Stimulated activated CD8-positive, alpha-beta memory T cell treated with anti-CD3 and anti-CD28 coated beads, Interleukin-15, amount 100 ng/mL, for 4 hours (primary cell): Measurements from ENCODE around the gene DNASE1L3.

Experiments used
- DNase-seq, 2 donors: peaks; one replicate each; pipeline ENCODE4 v3.0.0-alpha.2; 2020; ENCODE audit warnings: low read depth in 2 of 2

Gene DNASE1L3

DNA sequence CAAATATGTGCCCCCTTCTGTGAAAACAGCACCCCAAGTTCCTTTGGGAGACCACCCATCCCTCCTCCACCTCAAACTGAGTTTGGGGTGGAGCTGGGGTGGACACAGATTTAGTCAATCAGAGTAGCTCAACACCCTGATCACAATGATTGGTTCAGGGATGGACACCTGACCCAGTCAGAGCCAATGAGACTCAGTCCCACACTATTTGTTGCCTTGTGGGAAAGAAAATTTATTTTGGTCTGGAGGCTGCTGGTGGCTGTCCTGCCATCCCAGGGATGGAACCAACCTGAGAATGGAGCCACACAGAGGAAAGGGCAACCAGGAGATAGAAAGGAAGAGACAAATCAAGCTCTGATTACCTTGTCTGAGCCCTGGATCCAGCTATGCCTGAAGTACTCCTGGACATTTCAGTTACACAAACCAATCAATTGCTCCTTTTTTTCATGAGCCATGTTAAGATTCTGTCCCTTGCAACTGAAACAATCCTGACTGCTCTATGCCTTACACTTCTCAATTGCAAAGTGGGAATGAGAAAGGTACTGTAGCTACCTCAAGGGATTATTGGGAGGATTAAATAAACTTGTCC is 10.6 kb downstream of the DNASE1L3 start:
- DNase-seq, result no peak

DNA sequence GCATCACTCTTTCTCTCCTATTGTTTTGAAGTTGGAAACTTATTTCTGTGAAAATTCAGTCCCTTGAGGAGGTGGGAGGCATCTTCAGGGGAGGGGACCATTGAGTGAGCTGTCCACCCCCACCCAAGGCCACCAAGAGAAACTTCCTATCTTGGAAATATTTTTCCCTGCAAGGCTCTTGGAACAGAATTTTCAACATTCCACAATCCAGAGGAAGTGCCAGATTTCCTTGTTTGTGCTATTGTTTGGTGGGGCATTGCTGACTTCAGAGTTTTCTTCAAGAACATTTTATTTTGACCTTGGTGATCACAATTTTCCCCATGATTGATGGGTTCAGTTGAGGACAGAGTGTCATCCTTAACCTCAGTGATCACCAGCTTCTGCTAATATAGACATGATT is 12.0 kb downstream of the DNASE1L3 start:
- no peak for DNase-seq

DNA sequence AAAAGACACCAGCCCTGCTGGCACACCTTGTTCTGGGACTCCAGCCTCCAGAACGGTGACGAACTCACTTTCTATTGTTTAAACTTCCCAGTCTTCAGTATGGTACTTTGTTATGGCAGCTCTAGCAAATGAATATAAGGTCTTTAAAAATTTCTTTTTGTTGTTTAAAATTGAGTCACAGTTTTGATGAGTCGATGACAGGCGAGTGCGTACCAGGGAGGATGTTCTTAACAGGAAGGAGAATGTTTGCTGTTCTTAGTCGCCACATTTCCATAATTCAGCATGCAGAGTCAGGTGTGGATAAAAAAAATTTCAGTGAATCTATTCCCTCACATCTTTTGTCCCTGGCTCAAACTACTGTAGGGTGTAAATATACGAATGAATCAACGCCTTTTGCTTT is 12.4 kb downstream of the DNASE1L3 start:
- DNase-seq, result no peak

DNA sequence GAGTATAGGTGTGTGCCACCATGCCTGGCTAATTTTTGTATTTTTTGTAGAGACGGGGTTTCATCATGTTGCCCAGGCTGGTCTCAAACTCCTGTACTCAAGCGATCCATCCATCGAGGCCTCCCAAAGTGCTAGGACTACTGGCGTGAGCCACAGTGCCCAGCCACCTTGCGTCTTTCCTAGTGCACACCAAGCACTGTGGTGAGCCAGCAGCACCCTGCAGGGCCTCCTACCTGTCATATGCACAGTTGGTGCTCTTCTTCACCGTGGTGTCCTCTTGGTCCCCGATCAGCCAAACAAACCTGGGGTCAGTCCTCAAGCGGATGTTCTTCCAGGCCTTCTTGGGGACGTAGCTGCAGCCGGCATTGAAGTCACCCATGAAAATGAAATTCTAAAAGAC is 13.2 kb downstream of the DNASE1L3 start:
- DNase-seq, result no peak

DNA sequence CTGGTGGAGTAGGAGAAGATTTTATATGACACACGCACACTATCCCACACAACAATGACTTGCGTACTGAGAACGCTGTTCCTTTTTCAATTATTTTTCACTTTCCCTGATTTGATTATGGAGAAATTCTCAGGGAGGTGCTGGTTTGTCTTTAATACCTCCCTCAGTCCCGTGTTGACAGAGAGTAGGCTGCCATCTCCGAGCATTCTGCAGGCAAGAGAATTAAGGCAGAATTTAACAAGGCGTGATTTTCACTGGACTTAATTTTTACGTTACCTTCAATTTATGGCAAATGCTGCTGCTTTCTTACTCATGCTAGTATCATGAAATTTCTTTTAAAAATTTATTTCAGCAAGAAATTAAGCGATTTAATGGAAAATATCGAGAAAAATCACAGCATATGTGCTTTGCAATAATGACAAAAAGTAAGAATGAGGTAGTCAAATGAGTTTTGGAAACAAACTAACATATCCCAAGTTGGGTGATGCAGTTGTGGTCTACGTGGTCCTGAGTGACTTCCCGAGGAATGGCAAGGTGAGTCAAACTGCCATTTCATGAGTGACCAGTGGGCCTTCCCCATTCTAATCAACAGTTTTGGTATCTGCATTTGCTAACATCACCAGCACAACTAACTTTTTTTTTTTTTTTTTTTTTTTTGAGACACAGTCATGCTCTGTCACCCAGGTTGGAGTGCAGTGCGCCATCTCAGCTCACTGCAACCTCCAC is 16.9 kb downstream of the DNASE1L3 start:
- no peak for DNase-seq

DNA sequence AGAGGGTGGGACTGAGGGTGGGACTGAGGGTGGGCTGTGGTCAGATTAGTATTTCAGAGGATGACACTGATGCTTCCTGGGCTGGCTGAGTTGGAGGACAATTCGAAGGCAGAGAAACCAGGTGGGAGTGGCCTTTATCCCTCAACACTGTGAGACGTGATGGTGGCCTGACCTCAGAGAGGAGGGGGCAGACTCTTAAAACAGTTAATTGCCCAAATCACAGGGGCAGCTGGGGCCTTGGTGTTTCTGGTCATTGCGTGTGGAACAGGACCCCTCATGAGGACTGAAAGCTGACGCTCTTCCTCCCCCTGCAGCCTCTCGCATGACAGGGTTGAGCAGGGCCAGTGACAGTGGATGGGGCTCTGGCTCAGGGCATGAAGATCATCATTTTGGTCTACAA is 18.7 kb downstream of the DNASE1L3 start:
- no peak for DNase-seq

DNA sequence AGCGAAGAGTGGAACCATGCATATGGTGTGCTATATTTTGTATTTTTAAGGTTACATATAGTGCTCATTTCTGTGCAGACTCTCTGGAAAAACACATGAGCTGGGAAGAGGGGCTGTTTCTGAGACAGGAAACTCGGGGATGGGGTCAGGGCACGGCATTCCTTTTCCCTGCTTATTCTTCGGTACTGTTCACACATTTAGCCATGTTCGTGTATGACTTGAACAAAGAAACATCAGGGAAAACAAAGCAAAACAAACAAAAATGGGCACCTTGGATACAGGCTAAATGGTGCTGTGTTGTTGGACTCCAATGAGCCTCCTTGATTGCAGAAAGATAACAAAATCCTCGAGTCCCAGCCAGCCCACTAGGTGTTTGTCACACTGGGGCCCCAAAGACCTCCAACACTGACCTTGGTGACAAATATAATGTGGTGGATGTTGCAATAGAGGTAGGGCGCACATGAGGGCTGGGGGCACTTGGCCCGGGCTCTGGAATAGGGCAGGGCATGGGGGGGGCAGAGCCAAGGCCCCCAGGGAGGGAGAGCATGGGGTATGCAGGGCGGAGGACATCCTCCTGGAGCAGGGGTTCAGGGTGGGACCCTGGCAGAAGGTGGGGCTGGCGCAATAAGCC is 19.3 kb downstream of the DNASE1L3 start:
- no peak for DNase-seq

DNA sequence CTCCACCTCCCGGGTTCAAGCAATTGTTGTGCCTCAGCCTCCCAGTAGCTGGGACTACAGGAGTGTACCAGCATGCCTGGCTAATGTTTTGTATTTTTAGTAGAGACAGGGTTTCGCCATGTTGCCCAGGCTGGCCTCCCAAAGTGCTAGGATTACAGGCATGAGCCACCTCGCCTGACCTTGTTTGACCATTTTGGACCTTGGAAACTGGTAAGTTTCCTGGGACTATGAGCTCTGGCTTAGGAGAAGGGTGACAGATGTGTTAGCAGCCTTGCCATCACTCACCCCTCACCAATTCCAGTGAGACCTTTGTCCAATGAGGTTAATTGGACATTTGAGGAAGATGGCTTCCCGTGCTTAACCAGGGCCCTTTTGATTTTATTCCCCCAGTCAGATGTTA is 19.9 kb downstream of the DNASE1L3 start:
- DNase-seq, result no peak

DNA sequence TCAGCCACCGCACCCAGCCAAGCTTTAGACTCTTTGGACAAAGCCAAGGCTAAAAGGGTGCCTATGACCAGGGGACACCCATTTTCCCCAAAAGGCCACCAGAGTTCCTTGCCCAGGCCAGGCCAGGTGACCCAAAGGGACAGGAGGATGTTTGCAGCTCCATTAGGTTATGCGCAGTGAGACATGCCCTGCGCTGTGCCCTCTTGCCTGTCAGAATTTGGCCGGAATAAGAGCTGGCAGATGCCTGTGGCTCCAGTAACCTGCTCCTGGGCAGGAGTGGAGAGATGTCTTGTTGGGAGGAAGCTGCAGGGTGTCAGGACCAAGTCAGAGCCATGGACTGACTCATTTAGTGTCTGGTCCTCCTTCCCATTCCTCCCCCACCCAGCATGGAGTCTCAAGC is 20.5 kb downstream of the DNASE1L3 start:
- no peak for DNase-seq

DNA sequence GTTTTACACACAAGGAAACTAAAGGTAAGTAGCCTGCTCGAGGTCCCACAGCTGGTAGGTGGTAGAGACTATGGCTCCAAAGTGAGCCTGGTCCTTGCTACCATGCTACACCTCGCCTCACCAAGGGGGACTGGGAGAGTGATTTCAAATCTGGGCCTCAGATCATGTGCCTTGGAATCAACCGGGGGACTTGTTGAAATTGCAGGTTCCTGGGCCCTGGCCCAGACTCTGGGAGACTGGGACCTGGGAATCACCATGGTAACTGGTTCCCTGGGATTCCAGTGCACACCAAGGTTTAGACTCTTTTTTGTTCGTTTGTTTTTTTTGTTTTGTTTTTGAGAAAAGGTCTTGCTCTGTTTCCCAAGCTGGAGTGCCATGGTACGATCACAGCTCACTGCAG is 21.1 kb downstream of the DNASE1L3 start:
- no peak for DNase-seq

DNA sequence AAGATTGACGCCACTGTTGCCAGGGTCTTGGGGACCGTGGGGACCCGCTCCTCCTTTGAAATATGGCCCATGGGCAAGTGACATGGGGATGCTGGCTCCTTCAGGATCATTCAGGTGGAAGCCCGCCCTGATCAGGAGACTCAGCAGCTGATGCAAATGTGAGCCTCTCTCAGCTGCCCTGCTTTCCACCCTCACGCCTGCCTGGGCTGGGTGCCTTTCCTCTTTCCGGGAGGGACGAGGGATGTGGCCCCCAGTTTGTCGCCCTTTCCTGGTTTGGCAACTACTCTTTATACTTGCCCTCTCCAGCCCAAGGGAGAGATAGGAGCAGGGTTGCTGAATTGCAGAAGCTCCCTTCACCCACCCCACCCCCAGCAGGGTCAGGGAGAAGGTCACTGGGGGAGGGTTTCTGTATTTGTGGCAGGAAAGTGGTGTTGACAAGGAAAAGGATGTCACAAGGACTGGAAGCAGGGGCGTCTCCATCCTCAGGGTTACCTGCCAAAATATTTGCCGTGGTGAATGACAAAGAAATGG is 21.8 kb downstream of the DNASE1L3 start:
- DNase-seq, result no peak

DNA sequence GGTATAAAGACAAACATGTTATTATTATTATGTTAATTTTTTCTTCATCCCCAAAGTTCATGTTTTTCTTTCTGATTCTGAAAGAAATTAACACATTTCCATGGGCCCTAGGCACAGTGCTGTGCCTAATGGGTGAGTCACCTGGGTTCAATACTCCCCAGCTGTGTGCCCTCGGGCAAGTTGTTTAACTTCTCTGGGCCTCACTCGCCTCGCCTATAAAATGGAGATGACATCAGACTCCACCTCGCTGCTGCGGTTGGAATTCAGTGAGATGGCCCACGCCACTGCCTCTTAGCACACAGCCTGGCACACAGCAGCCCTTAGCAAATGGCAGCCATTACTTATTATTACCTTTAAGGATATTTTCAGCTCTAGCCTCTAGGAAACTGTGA is 22.6 kb downstream of the DNASE1L3 start:
- DNase-seq, result no peak

DNA sequence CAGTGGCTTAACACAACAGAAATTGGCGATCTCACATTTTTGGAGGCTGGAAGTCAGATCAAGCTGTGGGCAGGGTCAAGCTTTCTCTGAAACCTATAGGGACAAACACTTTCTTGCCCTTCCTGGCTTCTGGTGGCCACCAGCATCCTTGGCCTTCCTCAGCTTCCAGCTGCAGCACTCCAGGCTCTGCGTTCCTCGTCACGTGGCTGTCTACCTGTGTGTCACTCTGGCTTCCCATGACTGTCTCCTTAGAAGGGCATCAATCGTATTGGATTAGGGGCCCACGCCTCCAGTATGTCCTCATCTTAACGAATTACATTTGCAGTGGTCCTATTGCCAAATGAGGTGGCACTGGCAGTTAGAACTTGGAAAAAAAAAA is 25.8 kb downstream of the DNASE1L3 start:
- DNase-seq, result no peak

DNA sequence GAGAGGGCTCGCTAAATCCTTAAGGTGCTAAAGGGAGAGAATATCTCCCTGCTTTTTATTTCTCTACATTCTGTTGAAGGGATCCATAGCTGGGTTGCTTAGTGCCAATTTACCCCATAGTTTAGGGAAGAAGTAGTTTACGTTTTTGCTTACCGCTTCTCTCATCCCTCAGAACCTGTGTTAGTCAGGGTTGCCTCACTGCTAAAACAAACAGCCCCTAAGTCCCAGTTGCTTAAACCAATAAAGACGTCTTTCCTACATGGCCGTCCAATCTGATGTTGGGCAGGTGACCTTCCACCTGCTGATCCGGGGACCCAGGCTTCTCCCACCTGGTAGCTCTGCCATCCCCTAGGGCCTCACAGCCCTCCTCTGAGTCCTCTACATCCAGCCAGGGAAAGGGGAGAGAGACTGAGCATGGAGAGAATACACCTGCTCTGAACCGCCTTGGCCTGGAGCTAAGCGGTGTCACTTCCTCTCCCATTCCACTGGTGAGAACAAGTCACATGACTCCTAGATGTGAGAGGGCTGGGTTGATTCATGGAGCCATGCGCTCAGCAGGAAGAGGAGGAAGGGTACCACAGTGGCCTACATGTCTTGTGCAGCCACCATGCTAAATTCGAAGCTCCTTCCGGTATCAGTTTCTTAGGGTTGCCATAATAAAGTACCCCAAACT is 26.3 kb downstream of the DNASE1L3 start:
- no peak for DNase-seq

DNA sequence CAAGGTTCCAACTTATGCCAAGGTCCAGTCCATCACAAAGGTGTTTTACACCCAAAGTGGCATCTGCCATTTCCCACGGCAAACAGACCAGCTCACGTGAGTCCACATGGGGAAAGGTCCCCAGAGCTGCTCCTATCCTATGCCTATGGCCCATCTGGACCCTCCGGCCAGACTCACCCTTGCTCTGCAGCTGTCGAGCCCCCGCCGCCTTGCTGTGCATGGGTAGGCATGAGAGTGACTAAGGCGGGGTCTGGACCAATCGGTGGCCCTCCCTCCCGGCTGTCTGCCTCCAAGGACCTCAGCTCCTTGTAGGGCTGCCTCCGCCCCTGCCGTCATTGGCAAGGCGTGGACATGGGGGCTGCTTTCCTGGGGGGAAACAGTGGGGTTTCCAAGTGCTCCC is 26.9 kb downstream of the DNASE1L3 start:
- DNase-seq, result no peak

DNA sequence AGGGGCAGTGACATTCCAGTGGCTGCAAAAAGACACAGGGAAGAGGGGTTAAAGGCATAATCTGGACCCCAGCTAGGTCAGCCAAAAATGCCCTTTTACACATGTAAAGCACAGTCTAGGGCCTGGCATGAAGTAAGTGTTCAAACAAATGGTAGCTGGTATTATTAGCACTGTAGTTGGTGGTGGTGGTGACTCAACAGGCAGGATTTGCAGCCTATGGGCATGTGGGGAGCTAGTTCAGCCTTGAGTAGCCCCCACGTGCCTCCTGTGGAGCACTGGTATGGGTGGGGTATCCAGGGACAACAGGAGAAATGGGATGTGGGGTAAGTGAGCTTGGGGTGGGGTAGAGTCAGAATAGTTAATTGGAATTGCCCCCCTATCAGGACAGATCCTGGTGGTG is 27.6 kb downstream of the DNASE1L3 start:
- no peak for DNase-seq

DNA sequence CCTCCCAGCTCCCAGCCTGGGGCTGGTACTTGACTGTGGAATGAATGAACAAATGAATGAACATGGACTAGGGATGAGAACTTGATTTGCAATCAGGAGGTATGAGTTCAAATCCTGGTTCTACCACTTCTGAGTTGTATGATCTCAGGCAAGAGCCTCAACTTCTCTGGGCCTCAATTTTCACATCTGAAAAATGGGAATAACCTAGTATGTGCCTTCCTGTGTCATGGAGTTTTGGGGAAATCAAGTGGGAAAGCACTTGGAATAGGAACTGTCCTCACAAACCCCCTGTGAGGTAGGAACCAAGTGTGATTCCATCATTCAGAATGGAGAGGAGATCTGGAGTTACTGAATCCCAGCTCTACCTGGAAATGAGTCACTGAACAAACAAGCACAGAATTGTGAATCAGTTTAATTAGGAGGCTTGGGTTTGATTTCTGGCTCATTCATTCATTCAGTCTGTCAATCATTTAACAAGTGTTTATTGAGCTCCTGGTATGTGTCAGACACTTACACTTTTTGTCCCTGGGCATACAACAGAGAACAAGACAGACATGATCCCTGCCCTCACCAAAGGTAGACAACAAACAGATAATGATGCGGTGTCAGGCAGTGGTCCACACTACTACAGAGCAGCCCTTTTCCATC is 29.7 kb downstream of the DNASE1L3 start:
- DNase-seq, result no peak

DNA sequence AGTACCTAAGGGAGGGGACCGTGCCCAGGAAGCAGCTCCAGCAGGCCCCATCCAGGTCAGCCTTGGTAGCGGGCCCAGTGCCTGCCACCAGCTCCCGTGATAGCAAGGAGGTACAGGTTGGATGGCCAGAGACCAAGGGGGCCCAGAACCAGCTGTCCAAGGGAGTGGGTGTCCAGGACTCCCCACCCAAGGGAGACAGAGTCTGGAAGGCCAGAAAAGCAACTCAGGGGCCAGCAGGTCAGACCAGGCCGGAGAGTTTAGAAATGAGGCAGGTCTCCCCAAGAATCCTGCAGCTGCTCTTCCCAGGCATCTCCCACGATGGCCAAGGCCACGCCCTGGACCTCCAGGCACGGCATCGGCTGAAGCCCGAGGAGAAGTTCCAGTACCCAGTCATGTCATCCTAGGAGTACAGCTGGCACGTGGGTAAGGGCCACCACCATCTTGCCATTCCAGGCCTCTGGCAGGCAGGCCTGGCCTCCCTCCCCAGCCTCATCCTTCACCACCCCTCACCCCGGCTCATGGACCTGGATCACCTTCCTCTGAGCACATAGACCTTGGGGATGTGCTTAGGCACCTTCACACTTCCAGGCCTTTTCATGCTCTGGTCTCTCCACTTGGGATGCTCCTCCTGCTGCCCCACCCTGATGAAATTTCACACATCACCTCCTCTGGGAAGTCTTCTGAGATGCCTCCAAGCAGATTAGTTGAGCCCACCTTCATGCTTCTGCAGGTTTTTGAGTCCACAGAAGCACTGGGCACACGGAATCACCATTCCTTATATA is 30.5 kb downstream of the DNASE1L3 start:
- no peak for DNase-seq

DNA sequence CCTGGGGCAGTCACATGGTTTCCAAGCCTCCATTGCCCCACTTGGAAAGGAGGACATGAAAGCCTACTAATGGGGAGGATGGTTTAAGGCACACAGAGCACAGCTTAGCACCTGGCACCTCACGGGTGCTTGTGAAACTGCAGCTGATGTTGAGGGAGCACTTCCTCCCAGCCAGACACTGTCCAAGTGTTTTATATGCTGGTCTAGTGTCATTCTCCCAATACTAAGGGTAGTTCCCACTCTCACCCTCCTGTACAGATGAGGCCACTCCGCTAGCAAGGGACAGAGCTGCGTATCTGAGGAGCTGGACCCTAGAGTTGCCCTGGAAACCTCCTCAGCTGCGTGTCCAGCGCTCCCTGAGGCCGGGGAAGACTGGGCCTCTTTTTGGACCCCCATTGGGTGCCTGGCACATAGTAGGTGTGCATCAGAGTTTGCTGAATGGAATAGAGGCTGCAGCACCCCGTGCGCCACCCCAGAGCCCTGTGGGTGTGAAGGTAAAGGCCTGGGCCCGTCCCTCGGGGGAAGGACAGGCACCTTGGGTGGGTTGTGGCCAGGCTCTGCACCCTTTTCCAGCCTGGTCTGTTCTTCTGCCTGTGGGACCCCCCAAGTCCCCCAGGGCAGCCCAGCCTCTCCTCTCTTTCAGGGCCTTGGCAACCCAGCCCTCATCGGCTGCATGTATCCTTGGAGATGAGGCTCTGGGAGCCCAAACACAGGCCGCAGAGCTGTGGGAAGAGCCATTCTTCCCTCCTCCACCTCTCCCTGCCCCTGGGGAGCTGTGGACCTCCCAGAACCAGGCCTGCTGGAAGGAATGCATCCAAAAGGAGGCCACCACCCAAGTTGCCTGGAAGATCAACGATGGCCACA is 31.3 kb downstream of the DNASE1L3 start:
- DNase-seq, result no peak

DNA sequence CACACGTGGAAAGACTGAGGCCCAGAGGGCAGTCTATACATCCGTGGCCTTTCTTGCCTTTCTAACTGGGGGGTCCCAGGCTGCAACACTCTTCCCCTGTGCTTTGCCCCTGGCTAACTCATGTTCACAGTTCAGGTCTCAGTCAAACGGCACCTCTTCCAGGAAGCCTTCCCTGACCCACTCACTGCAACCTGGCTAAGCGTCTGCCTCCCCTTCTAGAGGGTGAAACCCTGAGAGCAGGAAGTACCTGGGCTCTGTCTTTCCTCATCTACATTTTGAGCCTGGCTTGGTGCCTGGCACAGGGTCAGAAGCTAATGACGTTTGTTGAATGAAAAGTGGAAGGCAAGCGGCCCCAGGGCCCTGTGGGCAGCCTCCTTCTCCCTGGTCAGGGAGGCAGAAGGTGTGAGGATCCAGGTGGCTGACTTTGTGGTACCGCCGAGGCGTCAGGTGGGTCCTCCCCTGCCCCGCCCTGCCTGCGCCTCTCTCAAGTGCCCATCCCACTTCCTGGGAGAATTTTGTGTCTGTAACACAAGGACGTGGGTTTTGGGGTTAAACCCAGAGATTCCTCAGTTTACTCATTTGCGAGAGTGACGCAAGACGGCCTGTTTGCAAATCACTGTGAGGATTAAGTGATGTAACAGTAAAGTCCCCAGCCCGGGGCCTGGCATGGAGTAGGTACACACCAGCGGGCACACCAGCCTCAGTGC is 32.1 kb downstream of the DNASE1L3 start:
- no peak for DNase-seq
